ENCODE measurements around the gene NPHP4. TPM values are rescaled to one million over a fixed set of nuclear protein-coding genes. Genes with fewer than 3 reads are reported as not detected.
A peak's percentile ranks its signal among the peaks of the same experiment; 100 is the strongest.

Gene NPHP4
- total RNA-seq, 2 experiments from 2014 or later = 13.4 to 24.2 TPM

DNA sequence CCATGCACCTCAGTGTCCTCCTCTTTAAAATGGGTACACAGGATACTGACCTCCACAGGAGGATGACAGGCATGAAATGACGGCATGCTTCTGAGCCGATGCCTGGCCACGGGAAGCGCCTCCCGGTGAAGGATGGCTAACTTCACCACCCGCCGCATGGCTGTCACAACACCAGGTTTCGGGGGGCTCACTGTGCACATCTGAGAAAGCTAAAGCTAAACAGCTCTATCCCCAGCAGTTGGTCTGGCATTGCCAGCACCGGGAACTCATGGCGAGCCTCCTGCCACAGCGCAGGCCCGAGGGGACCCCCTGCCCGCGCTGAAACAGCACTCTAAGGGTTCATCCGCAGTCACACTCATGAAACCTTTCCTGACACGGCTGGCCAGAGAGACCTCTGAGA lies 16.0 kb downstream of the NPHP4 start:
- H3K4me1 ChIP-seq (ENCODE audit: insufficient read depth, low read length, poor library complexity, severe bottlenecking) = peaks cover 32% of the 10 kb centered on the region
- no peak overlapping the region for H3K4me2 ChIP-seq (ENCODE audit: low read length)
- no peak overlapping the region for H3K27ac ChIP-seq (ENCODE audit: low read depth, low read length, poor library complexity, severe bottlenecking)
- H3K4me3 ChIP-seq (ENCODE audit: low read depth, low read length, poor library complexity, severe bottlenecking) = no peak overlapping the region
- H4K20me1 ChIP-seq (ENCODE audit: insufficient read depth, low read length) = no peaks in the 10 kb centered on the region
- H3K79me2 ChIP-seq (ENCODE audit: insufficient read depth, low read depth, low read length) = no peaks in the 10 kb centered on the region
- CTCF ChIA-PET (ENCODE audit: unreplicated experiment) = no interaction called here
- DNase-seq (ENCODE audit: low spot score) = no peak
- BruUV-seq (replicated peaks) = no TSS peak
- H3K36me3 ChIP-seq (ENCODE audit: insufficient read depth, low read length) = peaks cover 16% of the 10 kb centered on the region
- no peak overlapping the region for H2AFZ ChIP-seq (ENCODE audit: low read length)
- POLR2A ChIA-PET = no interaction called here
- TF ChIP-seq EZH2phosphoT487 (IDR thresholded peaks at IDR 0.05; ENCODE audit: borderline replicate concordance, low read depth, low read length) = no peak
- TF ChIP-seq, protein P1, sequence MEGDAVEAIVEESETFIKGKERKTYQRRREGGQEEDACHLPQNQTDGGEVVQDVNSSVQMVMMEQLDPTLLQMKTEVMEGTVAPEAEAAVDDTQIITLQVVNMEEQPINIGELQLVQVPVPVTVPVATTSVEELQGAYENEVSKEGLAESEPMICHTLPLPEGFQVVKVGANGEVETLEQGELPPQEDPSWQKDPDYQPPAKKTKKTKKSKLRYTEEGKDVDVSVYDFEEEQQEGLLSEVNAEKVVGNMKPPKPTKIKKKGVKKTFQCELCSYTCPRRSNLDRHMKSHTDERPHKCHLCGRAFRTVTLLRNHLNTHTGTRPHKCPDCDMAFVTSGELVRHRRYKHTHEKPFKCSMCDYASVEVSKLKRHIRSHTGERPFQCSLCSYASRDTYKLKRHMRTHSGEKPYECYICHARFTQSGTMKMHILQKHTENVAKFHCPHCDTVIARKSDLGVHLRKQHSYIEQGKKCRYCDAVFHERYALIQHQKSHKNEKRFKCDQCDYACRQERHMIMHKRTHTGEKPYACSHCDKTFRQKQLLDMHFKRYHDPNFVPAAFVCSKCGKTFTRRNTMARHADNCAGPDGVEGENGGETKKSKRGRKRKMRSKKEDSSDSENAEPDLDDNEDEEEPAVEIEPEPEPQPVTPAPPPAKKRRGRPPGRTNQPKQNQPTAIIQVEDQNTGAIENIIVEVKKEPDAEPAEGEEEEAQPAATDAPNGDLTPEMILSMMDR (conservative IDR thresholded peaks at IDR 0.05; ENCODE audit: low read length) = no peak
- H3K9me2 ChIP-seq (ENCODE audit: insufficient read depth, low read length) = no peaks in the 10 kb centered on the region
- no peaks in the 10 kb centered on the region for H3K9me3 ChIP-seq (ENCODE audit: low read length)
- intact Hi-C loops (cut with micrococcal nuclease; ENCODE audit: unreplicated experiment) = no loop called here

DNA sequence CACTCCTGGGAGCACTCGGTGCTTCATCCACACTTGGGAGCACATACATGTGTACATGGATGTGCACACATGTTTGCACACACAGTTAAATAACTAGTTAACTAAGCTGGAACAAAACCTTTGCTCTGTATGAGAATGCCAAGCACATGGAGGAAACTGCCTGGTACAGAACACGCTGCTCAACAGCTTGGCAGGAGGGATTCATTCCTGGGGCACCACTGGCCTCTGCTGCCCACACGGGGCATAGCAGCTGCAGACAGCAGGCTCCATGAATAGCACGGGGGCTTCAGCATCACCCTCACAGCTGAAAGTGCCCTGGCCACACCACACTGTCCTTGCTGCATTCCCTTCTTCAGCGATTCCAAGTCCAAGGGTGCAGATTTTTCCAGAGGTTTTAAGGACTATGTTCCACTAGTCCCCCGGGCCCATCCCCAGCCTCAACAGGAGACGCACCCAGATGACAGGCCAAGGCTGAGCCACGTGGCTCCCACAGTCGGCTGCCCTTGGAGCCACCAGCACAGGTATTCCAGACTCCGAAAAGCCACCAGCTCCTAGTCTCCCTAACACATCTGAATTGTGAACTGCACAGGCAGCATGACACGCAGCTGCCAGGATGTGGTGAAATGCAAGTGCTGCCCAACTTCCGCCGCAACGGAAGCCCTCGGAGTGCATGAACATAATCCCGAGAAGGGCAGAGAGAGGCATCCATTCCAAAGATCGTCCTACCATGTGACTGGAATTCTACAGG lies 16.9 kb downstream of the NPHP4 start:
- CTCF ChIA-PET (ENCODE audit: unreplicated experiment) = interaction anchor here (0.6 kb wide), 1 partner anchor 57 kb away, joined by 3 read pairs; no protein-coding TSS in a partner anchor

More for the DNA sequence above, 16.9 kb downstream of the NPHP4 start:
- Histone ChIP-seq H3K27ac (ENCODE audit: low read depth, low read length, poor library complexity, severe bottlenecking) (no peak overlapping the region), H3K4me2 (ENCODE audit: low read length) (peak overlapping the region; percentile 28; the same call in 1 of the 2 replicates), H3K9me2 (ENCODE audit: insufficient read depth, low read length) (no peaks in the 10 kb centered on the region), H2AFZ (ENCODE audit: low read length) (0 out of 2 replicates have a peak overlapping the region, but pooled peaks have one; percentile 20), H3K79me2 (ENCODE audit: insufficient read depth, low read depth, low read length) (no peaks in the 10 kb centered on the region), H3K4me1 (ENCODE audit: insufficient read depth, low read length, poor library complexity, severe bottlenecking) (peaks cover 24% of the 10 kb centered on the region), H4K20me1 (ENCODE audit: insufficient read depth, low read length) (no peaks in the 10 kb centered on the region), H3K9me3 (ENCODE audit: low read length) (no peaks in the 10 kb centered on the region), H3K4me3 (ENCODE audit: low read depth, low read length, poor library complexity, severe bottlenecking) (no peak overlapping the region), H3K36me3 (ENCODE audit: insufficient read depth, low read length) (peaks cover 16% of the 10 kb centered on the region)
- DNase-seq (ENCODE audit: low spot score) = peak; percentile 58
- POLR2A ChIA-PET = no interaction called here
- no peak for TF ChIP-seq EZH2phosphoT487 (IDR thresholded peaks at IDR 0.05; ENCODE audit: borderline replicate concordance, low read depth, low read length)
- TF ChIP-seq, protein P1 (conservative IDR thresholded peaks at IDR 0.05; ENCODE audit: low read length) = peak; percentile 74
- BruUV-seq (replicated peaks) = no TSS peak
- intact Hi-C loops (cut with micrococcal nuclease; ENCODE audit: unreplicated experiment) = no loop called here
